ENCODE results near the gene TFAP2C. TPM values are rescaled to one million over a fixed set of nuclear protein-coding genes. Genes with fewer than 3 reads are reported as not detected.

TFAP2C gene
- total RNA-seq (2022; extraction: Qiagen RNA extraction) = 10.9 to 12.8 TPM (median 11.7 TPM) in 5 replicates

DNA sequence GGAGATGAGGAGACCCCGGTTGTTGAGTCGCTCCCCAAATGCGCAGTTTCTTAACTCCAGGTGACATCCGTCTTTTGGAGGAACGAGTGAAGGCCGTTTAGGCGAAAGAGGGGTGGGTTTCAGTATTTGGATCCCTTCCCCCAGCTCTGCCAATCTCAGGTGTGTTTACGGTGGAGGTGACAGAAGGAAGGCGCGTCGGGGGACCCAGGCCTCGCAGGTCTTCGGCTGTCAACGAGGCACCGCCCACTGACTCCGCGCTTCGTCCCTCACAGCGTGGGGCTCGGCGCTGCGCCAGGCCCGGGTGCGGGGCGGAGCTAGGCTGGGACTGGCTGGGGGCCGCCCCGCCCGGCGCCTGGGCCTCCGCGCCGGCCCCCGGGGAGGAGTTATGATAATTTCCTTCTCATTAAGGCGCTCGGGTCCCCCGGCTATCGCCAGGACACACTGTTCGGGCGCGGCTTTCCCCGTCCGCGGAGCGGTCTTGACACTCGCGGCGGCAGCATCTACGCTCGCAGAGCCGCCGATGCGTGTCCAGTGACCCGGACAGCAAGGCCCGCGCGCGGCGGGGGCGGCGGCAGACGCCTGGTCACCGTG lies at the start of gene TFAP2C:
Gene TFAP2C (plus strand): TSS at position 434 of the 591 bp plus-strand sequence. CDS start 239 bp downstream, outside the sequence.

Other genes starting within 250 kb of the TFAP2C start
- gene AURKA, start 237.1 kb upstream of the TFAP2C start, total RNA-seq (2022; extraction: Qiagen RNA extraction) = 88.3 to 94.7 TPM (median 93.4 TPM) in 5 replicates
- 33.9 to 39.5 TPM (median 36.6 TPM) in 5 replicates for gene CSTF1, start 236.7 kb upstream of the TFAP2C start, total RNA-seq (2022; extraction: Qiagen RNA extraction)
- gene CASS4, start 217.0 kb upstream of the TFAP2C start, total RNA-seq (2022; extraction: Qiagen RNA extraction) = 0.03 to 0.09 TPM (median 0.03 TPM) in 3 of 5 replicates, not detected in the others
- gene RTF2, start 160.7 kb upstream of the TFAP2C start, total RNA-seq (2022; extraction: Qiagen RNA extraction) = 76.8 to 93.8 TPM (median 89.5 TPM) in 5 replicates
- gene FAM209A, start 104.6 kb upstream of the TFAP2C start, total RNA-seq (2022; extraction: Qiagen RNA extraction) = 0.17 to 0.39 TPM (median 0.25 TPM) in 5 replicates
- gene FAM209B, start 96.1 kb upstream of the TFAP2C start, total RNA-seq (2022; extraction: Qiagen RNA extraction) = 0.20 to 0.40 TPM (median 0.33 TPM) in 5 replicates

All from A549 treated with AZD2906 at 1 μM for 4 hours (cell line).